Ishikawa (cell line): ENCODE measurements around the gene METTL22.
A peak's percentile ranks its signal among the peaks of the same experiment; 100 is the strongest.

Experiments
- CEBPB ChIP-seq: IDR thresholded peaks from 2 replicates; pipeline ENCODE4 v1.6.1; 2012
- CREB1 ChIP-seq: IDR thresholded peaks from 2 replicates; pipeline ENCODE4 v1.6.1; 2012; ENCODE audit warnings: low read depth
- EGR1 ChIP-seq: IDR thresholded peaks from 2 replicates; pipeline ENCODE4 v1.6.1; 2012
- EP300 ChIP-seq: IDR thresholded peaks from 2 replicates; pipeline ENCODE4 v1.6.1; 2012; ENCODE audit warnings: borderline replicate concordance
- FOXM1 ChIP-seq: IDR thresholded peaks from 2 replicates; pipeline ENCODE4 v1.6.1; 2012; ENCODE audit warnings: low read depth, borderline replicate concordance
- NFIC ChIP-seq: IDR thresholded peaks from 2 replicates; pipeline ENCODE4 v1.6.1; 2012
- TAF1 ChIP-seq: IDR thresholded peaks from 2 replicates; pipeline ENCODE4 v1.6.1; 2012; ENCODE audit warnings: low read depth, mild to moderate bottlenecking
- TCF12 ChIP-seq: IDR thresholded peaks from 2 replicates; pipeline ENCODE4 v1.6.1; 2012; ENCODE audit warnings: low read depth
- TEAD4 ChIP-seq: IDR thresholded peaks from 2 replicates; pipeline ENCODE4 v1.6.1; 2012
- USF1 ChIP-seq: IDR thresholded peaks from 2 replicates; pipeline ENCODE4 v1.6.1; 2012
- YY1 ChIP-seq: IDR thresholded peaks from 2 replicates; pipeline ENCODE4 v1.6.1; 2012; ENCODE audit warnings: low read depth
- ZBTB7A ChIP-seq: IDR thresholded peaks from 2 replicates; pipeline ENCODE4 v1.6.1; 2012; ENCODE audit warnings: low read depth
- TF ChIP-seq, protein P1 (sequence below): IDR thresholded peaks from 2 replicates; pipeline ENCODE4 v1.6.1; 2012
- TF ChIP-seq, protein P2 (sequence below): IDR thresholded peaks from 2 replicates; pipeline ENCODE4 v1.6.1; 2012; ENCODE audit warnings: low read depth, mild to moderate bottlenecking

DNA sequence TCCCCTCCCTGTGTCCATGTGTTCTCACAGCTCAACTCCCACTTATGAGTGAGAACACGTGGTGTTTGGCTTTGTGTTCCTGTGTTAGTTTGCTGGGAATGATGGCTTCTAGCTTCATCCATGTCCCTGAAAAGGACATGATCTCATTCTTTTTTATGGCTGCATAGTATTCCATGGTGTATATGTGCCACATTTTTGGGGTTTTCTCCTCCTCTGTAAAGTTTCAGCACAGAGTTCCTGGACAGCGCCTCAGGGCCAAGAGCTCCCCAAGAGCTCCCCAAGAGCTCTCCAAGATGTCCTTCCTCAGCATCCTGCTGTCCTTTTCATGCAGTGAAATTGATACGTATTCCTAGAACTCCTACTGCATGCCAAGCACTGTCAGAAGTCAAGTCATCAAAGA lies 46.0 kb downstream of the METTL22 start:
- TF ChIP-seq CREB1 (no peak), FOXM1 (no peak), EP300 (no peak), EGR1 (no peak), NFIC (no peak), YY1 (no peak), ZBTB7A (no peak), TCF12 (no peak), CEBPB (no peak), TAF1 (no peak), TEAD4 (no peak), USF1 (no peak)
- TF ChIP-seq, protein P1, sequence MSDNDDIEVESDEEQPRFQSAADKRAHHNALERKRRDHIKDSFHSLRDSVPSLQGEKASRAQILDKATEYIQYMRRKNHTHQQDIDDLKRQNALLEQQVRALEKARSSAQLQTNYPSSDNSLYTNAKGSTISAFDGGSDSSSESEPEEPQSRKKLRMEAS: no peak
- TF ChIP-seq, protein P2, sequence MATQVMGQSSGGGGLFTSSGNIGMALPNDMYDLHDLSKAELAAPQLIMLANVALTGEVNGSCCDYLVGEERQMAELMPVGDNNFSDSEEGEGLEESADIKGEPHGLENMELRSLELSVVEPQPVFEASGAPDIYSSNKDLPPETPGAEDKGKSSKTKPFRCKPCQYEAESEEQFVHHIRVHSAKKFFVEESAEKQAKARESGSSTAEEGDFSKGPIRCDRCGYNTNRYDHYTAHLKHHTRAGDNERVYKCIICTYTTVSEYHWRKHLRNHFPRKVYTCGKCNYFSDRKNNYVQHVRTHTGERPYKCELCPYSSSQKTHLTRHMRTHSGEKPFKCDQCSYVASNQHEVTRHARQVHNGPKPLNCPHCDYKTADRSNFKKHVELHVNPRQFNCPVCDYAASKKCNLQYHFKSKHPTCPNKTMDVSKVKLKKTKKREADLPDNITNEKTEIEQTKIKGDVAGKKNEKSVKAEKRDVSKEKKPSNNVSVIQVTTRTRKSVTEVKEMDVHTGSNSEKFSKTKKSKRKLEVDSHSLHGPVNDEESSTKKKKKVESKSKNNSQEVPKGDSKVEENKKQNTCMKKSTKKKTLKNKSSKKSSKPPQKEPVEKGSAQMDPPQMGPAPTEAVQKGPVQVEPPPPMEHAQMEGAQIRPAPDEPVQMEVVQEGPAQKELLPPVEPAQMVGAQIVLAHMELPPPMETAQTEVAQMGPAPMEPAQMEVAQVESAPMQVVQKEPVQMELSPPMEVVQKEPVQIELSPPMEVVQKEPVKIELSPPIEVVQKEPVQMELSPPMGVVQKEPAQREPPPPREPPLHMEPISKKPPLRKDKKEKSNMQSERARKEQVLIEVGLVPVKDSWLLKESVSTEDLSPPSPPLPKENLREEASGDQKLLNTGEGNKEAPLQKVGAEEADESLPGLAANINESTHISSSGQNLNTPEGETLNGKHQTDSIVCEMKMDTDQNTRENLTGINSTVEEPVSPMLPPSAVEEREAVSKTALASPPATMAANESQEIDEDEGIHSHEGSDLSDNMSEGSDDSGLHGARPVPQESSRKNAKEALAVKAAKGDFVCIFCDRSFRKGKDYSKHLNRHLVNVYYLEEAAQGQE: peak; percentile 73
